ENCODE data around the gene SOX5.

GRCh38 chr12:23964812-23965211, 15.3 kb upstream of the SOX5 start:
- TF ChIP-seq POLR2A (IDR thresholded peaks at IDR 0.05) (no peak), CTCF (IDR thresholded peaks at IDR 0.05) (no peak)

All from adrenal gland (tissue), 5 donors.